HepG2 (cell line): ENCODE data around the gene NCOA3. TPM values are rescaled to one million over a fixed set of nuclear protein-coding genes. Genes with fewer than 3 reads are reported as not detected.

Experiments used
- ATF4 ChIP-seq, 2 experiments: fragments of 450-650 bp in 1 of 2; sonication (generic) in 1 of 2; formaldehyde crosslinking; IDR thresholded peaks; 2 replicates each; pipeline versions ENCODE4 v1.5.0 to v1.8.0; 2020 to 2022; ENCODE audit warnings: mild to moderate bottlenecking in 1 of 2, missing genetic modification reagents in 1 of 2
- BRF2 ChIP-seq: sonication (generic); formaldehyde crosslinking; IDR thresholded peaks from 2 replicates; pipeline ENCODE4 v1.8.1; 2022; ENCODE audit warnings: mild to moderate bottlenecking, missing genetic modification reagents
- FOXC1 ChIP-seq: sonication (generic); formaldehyde crosslinking; IDR thresholded peaks from 2 replicates; pipeline ENCODE4 v1.8.0; 2022; ENCODE audit warnings: mild to moderate bottlenecking, missing genetic modification reagents, borderline replicate concordance
- FUBP1 ChIP-seq: sonication (generic); formaldehyde crosslinking; IDR thresholded peaks from 2 replicates; pipeline ENCODE4 v1.5.1; 2020; ENCODE audit warnings: missing genetic modification reagents, mild to moderate bottlenecking, borderline replicate concordance
- GFI1 ChIP-seq: sonication (generic); formaldehyde crosslinking; IDR thresholded peaks from 2 replicates; pipeline ENCODE4 v1.5.0; 2020; ENCODE audit warnings: missing genetic modification reagents, mild to moderate bottlenecking, borderline replicate concordance
- KDM1A ChIP-seq: IDR thresholded peaks from 2 replicates; pipeline ENCODE4 v1.6.1; 2016; ENCODE audit warnings: missing compliant biosample characterization
- KDM2A ChIP-seq: sonication (generic); formaldehyde crosslinking; IDR thresholded peaks from 2 replicates; pipeline ENCODE4 v1.4.0; 2020; ENCODE audit warnings: low read depth, missing genetic modification reagents, borderline replicate concordance
- KDM4B ChIP-seq: sonication (generic); formaldehyde crosslinking; IDR thresholded peaks from 2 replicates; pipeline ENCODE4 v1.4.0; 2020; ENCODE audit warnings: missing genetic modification reagents
- LBX2 ChIP-seq: sonication (generic); formaldehyde crosslinking; IDR thresholded peaks from 2 replicates; pipeline ENCODE4 v1.5.0; 2020; ENCODE audit warnings: missing genetic modification reagents, mild to moderate bottlenecking, borderline replicate concordance
- MAF1 ChIP-seq: sonication (generic); formaldehyde crosslinking; IDR thresholded peaks from 2 replicates; pipeline ENCODE4 v1.5.0; 2020; ENCODE audit warnings: missing genetic modification reagents, borderline replicate concordance
- SALL2 ChIP-seq: sonication (generic); formaldehyde crosslinking; IDR thresholded peaks from 2 replicates; pipeline ENCODE4 v1.8.1; 2023; ENCODE audit warnings: mild to moderate bottlenecking, missing genetic modification reagents, inconsistent platforms
- SMC3 ChIP-seq: IDR thresholded peaks from 2 replicates; pipeline ENCODE4 v1.6.1; 2011; ENCODE audit warnings: low read length, improper control_type of control experiment
- SYNCRIP ChIP-seq: fragments of 200-400 bp; formaldehyde crosslinking; IDR thresholded peaks from 2 replicates; pipeline ENCODE4 v1.6.1; 2018; ENCODE audit warnings: mild to moderate bottlenecking, low read depth, low read length; ENCODE audit not compliant: insufficient read depth
- TBL1XR1 ChIP-seq: fragments of 150-350 bp; IDR thresholded peaks from 2 replicates; pipeline ENCODE4 v1.6.1; 2014; ENCODE audit warnings: borderline replicate concordance, low read length; ENCODE audit not compliant: partially characterized antibody
- XRCC5 ChIP-seq: fragments of 200-400 bp; formaldehyde crosslinking; optimal IDR thresholded peaks from 2 replicates; pipeline ENCODE3; 2017; ENCODE audit warnings: mild to moderate bottlenecking, low read length
- ZBTB21 ChIP-seq: sonication (generic); formaldehyde crosslinking; IDR thresholded peaks from 2 replicates; pipeline ENCODE4 v1.4.0; 2020; ENCODE audit warnings: missing genetic modification reagents
- ZFAT ChIP-seq: sonication (generic); formaldehyde crosslinking; conservative IDR thresholded peaks from 2 replicates; pipeline ENCODE4 v1.8.1; 2023; ENCODE audit warnings: missing genetic modification reagents, inconsistent platforms
- ZMAT5 ChIP-seq: sonication (generic); formaldehyde crosslinking; IDR thresholded peaks from 2 replicates; pipeline ENCODE4 v1.5.0; 2020; ENCODE audit warnings: mild to moderate bottlenecking, low read depth, missing genetic modification reagents, borderline replicate concordance
- ZNF138 ChIP-seq: sonication (generic); formaldehyde crosslinking; IDR thresholded peaks from 2 replicates; pipeline ENCODE4 v1.5.0; 2020; ENCODE audit warnings: mild to moderate bottlenecking, low read depth, missing genetic modification reagents
- ZNF18 ChIP-seq: sonication (generic); formaldehyde crosslinking; IDR thresholded peaks from 2 replicates; pipeline ENCODE4 v1.8.0; 2022; ENCODE audit warnings: mild to moderate bottlenecking, missing genetic modification reagents; ENCODE audit not compliant: insufficient replicate concordance
- ZNF224 ChIP-seq: sonication (generic); formaldehyde crosslinking; IDR thresholded peaks from 2 replicates; pipeline ENCODE4 v1.5.0; 2020; ENCODE audit warnings: mild to moderate bottlenecking, missing genetic modification reagents
- ZNF24 ChIP-seq: fragments of 450-650 bp; IDR thresholded peaks from 2 replicates; pipeline ENCODE4 v1.6.1; 2017; ENCODE audit warnings: antibody characterized with exemption, mild to moderate bottlenecking
- ZNF572 ChIP-seq: sonication (generic); formaldehyde crosslinking; IDR thresholded peaks from 2 replicates; pipeline ENCODE4 v1.5.1; 2020; ENCODE audit warnings: mild to moderate bottlenecking, missing genetic modification reagents
- polyA plus RNA-seq, 8 experiments: library from polyadenylated mRNA; depleted of rRNA in 3 of 8; stranded (reverse) in 7 of 8; unstranded in 1 of 8; fragments of >200 nt; fragmentation: Illumina TruSeq in 4 of 8; extraction: Trizol in 4 of 8; gene quantifications; 2 replicates each; pipeline versions ENCODE4 v1.2.1 to v1.2.3, GENCODE V29; 2011 to 2016; ENCODE audit warnings: low read depth in 4 of 8, missing spikeins in 1 of 8, mixed read lengths in 1 of 8; ENCODE audit not compliant: insufficient read depth in 1 of 8
- total RNA-seq, 5 experiments: library from RNA; depleted of rRNA; stranded (reverse); fragments of >200 nt; fragmentation: Illumina TruSeq; extraction: Trizol; gene quantifications; 2 replicates each; pipeline ENCODE4 v1.2.3, GENCODE V29; 2016; ENCODE audit warnings: low read depth in 1 of 5

Gene NCOA3
- total and polyA plus RNA-seq, 2 of the 13 experiments (the other 11 are each of a cell fraction or from before 2014, with no cell fraction given), result 35.0 to 56.8 TPM

GRCh38 chr20:47493175-47493962 is 8.3 kb upstream of the NCOA3 start (continued):
- TF ChIP-seq ZNF224 (CRISPR knock-in tag), result no peak
- TF ChIP-seq ZBTB21 (CRISPR knock-in tag), result no peak
- TF ChIP-seq ZFAT (CRISPR knock-in tag), result no peak
- peak; percentile 18; the same call in 1 of the 2 replicates for TF ChIP-seq KDM4B (CRISPR knock-in tag)
- TF ChIP-seq MAF1 (CRISPR knock-in tag), result no peak
- no peak for TF ChIP-seq FOXC1
- no peak for TF ChIP-seq LBX2
- TF ChIP-seq ZNF24, result no peak
- no peak for TF ChIP-seq ATF4 (CRISPR knock-in tag; IDR thresholded peaks at IDR 0.05)
- no peak; the same call in 1 of the 2 replicates for TF ChIP-seq KDM2A (CRISPR knock-in tag)
- no peak for TF ChIP-seq XRCC5
- TF ChIP-seq ZMAT5 (CRISPR knock-in tag), result no peak
- no peak for TF ChIP-seq KDM1A (CRISPR knock-in tag)
- no peak for TF ChIP-seq ZNF572 (CRISPR knock-in tag)
- TF ChIP-seq SMC3, result peak; percentile 18; the same call in 1 of the 2 replicates
- no peak for TF ChIP-seq ZNF138 (CRISPR knock-in tag)
- TF ChIP-seq SYNCRIP, result no peak
- TF ChIP-seq SALL2 (CRISPR knock-in tag), result no peak
- no peak for TF ChIP-seq ZNF18 (CRISPR knock-in tag)
- 0 out of 2 replicates have a peak, but pooled peaks have one; percentile 36 for TF ChIP-seq BRF2
- no peak for TF ChIP-seq TBL1XR1
- TF ChIP-seq FUBP1 (CRISPR knock-in tag), result no peak
- peak; percentile 97 for TF ChIP-seq GFI1 (CRISPR knock-in tag)
